Measurements from ENCODE around the gene ZFAND3.

- no peak for TF ChIP-seq POLR2A (IDR thresholded peaks at IDR 0.05)
- TF ChIP-seq CTCF (IDR thresholded peaks at IDR 0.05) = no peak
These were observed 208.3 kb downstream of the ZFAND3 start for GRCh38 chr6:38027685-38028373.

Data from testis (tissue), 2 donors.